Uterus (tissue), 2 donors: Measurements from ENCODE around the gene ACAP3.

Source experiments
- CTCF ChIP-seq, 4 experiments: fragments of 200-600 bp in 2 of 4; fragments of 450-650 bp in 2 of 4; sonication (generic) in 2 of 4; IDR thresholded peaks; one replicate each; pipeline ENCODE4 v1.5.1; 2016 to 2019; ENCODE audit warnings: antibody characterized with exemption in 4 of 4, mild to moderate bottlenecking in 2 of 4, moderate library complexity in 1 of 4
- POLR2A ChIP-seq, 2 donors: fragments of 450-650 bp; IDR thresholded peaks; one replicate each; pipeline ENCODE4 v1.6.1; 2016; ENCODE audit warnings: antibody characterized with exemption in 2 of 2, mild to moderate bottlenecking in 1 of 2, moderate library complexity in 1 of 2

GRCh38 chr1:1354271-1355247, 46.8 kb upstream of the ACAP3 start:
- TF ChIP-seq CTCF (IDR thresholded peaks at IDR 0.05) = no peak
- no peak for TF ChIP-seq POLR2A (IDR thresholded peaks at IDR 0.05)
